GM10266 (cell line): ENCODE data around the gene VPS26B.

ENCODE experiments used
- DNase-seq: peaks from one replicate; pipeline ENCODE4 v3.0.0; 2012; ENCODE audit errors: extremely low spot score
- CTCF ChIP-seq: IDR thresholded peaks from 2 replicates; pipeline ENCODE4 v1.5.1; 2012; ENCODE audit warnings: mild to moderate bottlenecking, low read depth; ENCODE audit not compliant: control insufficient read depth, insufficient read depth; ENCODE audit errors: missing control alignments

The VPS26B gene

GRCh38 chr11:134224710-134225664 lies 516 bp downstream of the VPS26B start:
- peak; percentile 36 for DNase-seq
- TF ChIP-seq CTCF: no peak

GRCh38 chr11:134226806-134227325 lies 2.4 kb downstream of the VPS26B start:
- TF ChIP-seq CTCF: no peak
- no peak for DNase-seq

- TF ChIP-seq CTCF: no peak
- DNase-seq: peak; percentile 68
Observed at GRCh38 chr11:134228625-134229024, 4.2 kb downstream of the VPS26B start.

- no peak for DNase-seq
- no peak for TF ChIP-seq CTCF
Observed at GRCh38 chr11:134229126-134229790, 4.8 kb downstream of the VPS26B start.

GRCh38 chr11:134230339-134230738 lies 5.9 kb downstream of the VPS26B start:
- DNase-seq: no peak
- TF ChIP-seq CTCF: no peak

- no peak for DNase-seq
- TF ChIP-seq CTCF: no peak
Observed at GRCh38 chr11:134231958-134232659, 7.6 kb downstream of the VPS26B start.
